ENCODE results near the gene RPL7A. TPM values are rescaled to one million over a fixed set of nuclear protein-coding genes. Genes with fewer than 3 reads are reported as not detected.

RPL7A gene
- total RNA-seq, 4 donors from 2014 or later, result 1,745 to 3,005 (median 2,502) TPM

GRCh38 chr9:133345596-133345995 is 2.4 kb upstream of the RPL7A start:
- H3K27ac ChIP-seq, result no peak overlapping the region
- no peaks in the 10 kb centered on the region for H3K36me3 ChIP-seq
- intact Hi-C loops (cut with DNase I; ENCODE audit: low total_unique reads), result no loop called here
- TF ChIP-seq CTCF (IDR thresholded peaks at IDR 0.05), result no peak
- TF ChIP-seq POLR2A (IDR thresholded peaks at IDR 0.05), result no peak
- no peaks in the 10 kb centered on the region for H3K9me3 ChIP-seq
- H3K4me3 ChIP-seq, result no peak overlapping the region
- H3K4me1 ChIP-seq, result peaks cover 0 to 15% of the 10 kb centered on the region in 2 donors
- no peaks in the 10 kb centered on the region for H3K27me3 ChIP-seq
- no peak for DNase-seq

- Histone ChIP-seq H3K4me3 (peak overlapping the region in 1 of 2 donors; percentile 93), H3K9me3 (no peaks in the 10 kb centered on the region), H3K4me1 (peaks cover 0 to 15% of the 10 kb centered on the region in 2 donors), H3K27ac (peak overlapping the region; percentile 76 to 91), H3K27me3 (no peaks in the 10 kb centered on the region), H3K36me3 (no peaks in the 10 kb centered on the region)
- TF ChIP-seq POLR2A (IDR thresholded peaks at IDR 0.05), result no peak
- TF ChIP-seq CTCF (IDR thresholded peaks at IDR 0.05), result no peak
- intact Hi-C loops (cut with DNase I; ENCODE audit: low total_unique reads), result no loop called here
- peak in 1 of 2 donors; percentile 49 for DNase-seq
Observed at GRCh38 chr9:133346021-133346785, 1.8 kb upstream of the RPL7A start.

- H3K36me3 ChIP-seq, result no peaks in the 10 kb centered on the region
- DNase-seq, result peak in 1 of 2 donors; percentile 49
Observed at GRCh38 chr9:133347515-133347984, 468 bp upstream of the RPL7A start.

GRCh38 chr9:133348718-133349573 is 928 bp downstream of the RPL7A start:
- TF ChIP-seq POLR2A (IDR thresholded peaks at IDR 0.05) (no peak), CTCF (IDR thresholded peaks at IDR 0.05) (no peak)
- Histone ChIP-seq H3K36me3 (no peaks in the 10 kb centered on the region), H3K27me3 (no peaks in the 10 kb centered on the region), H3K4me3 (peak overlapping the region; percentile 64 to 93), H3K4me1 (peaks cover 0 to 15% of the 10 kb centered on the region in 2 donors), H3K9me3 (no peaks in the 10 kb centered on the region), H3K27ac (peak overlapping the region; percentile 76 to 91)
- no peak for DNase-seq
- intact Hi-C loops (cut with DNase I; ENCODE audit: low total_unique reads), result no loop called here

More at GRCh38 chr9:133347515-133347984, 468 bp upstream of the RPL7A start:
- intact Hi-C loops (cut with DNase I; ENCODE audit: low total_unique reads), result no loop called here
- H3K9me3 ChIP-seq, result no peaks in the 10 kb centered on the region
- TF ChIP-seq CTCF (IDR thresholded peaks at IDR 0.05) (peak in 1 of 4 experiments; percentile 15), POLR2A (IDR thresholded peaks at IDR 0.05) (no peak)
- peaks cover 0 to 15% of the 10 kb centered on the region in 2 donors for H3K4me1 ChIP-seq
- no peaks in the 10 kb centered on the region for H3K27me3 ChIP-seq
- peak overlapping the region; percentile 76 to 91 for H3K27ac ChIP-seq
- H3K4me3 ChIP-seq, result peak overlapping the region; percentile 64 to 93

All from uterus (tissue), 4 donors.